SK-N-SH (cell line): ENCODE results near the gene TOP3B. TPM values are rescaled to one million over a fixed set of nuclear protein-coding genes. Genes with fewer than 3 reads are reported as not detected.
A peak's percentile ranks its signal among the peaks of the same experiment; 100 is the strongest.

Source experiments
- CTCF ChIA-PET: fragments of 300-600, 350-600 bp; formaldehyde crosslinking; extraction: SDS; loops from one replicate; lab custom pipeline; 2021; lab: Yijun Ruan, JAX
- POLR2A ChIA-PET: fragments of 350-600 bp; sonication (Branson Sonifier 250); formaldehyde crosslinking; extraction: SDS; loops from one replicate; lab custom pipeline; 2020; ENCODE audit warnings: antibody characterized with exemption, inconsistent platforms; lab: Yijun Ruan, JAX
- DNase-seq: peaks from one replicate; pipeline ENCODE4 v3.0.0; 2012
- H2AFZ ChIP-seq: fragments of 200-600 bp; sonication (generic); 2 replicates; pipeline ENCODE4 v1.8.1; 2016; ENCODE audit warnings: antibody characterized with exemption, mild to moderate bottlenecking, low read depth
- H3F3A ChIP-seq: fragments of 200-600 bp; sonication (generic); replicated peaks from 2 replicates; pipeline ENCODE3; 2016; ENCODE audit warnings: antibody characterized with exemption, mild to moderate bottlenecking; ENCODE audit not compliant: insufficient read depth
- H3K27ac ChIP-seq, 2 experiments: fragments of 200-500 bp in 1 of 2; fragments of 200-600 bp in 1 of 2; sonication (Bioruptor generic) in 1 of 2; sonication (generic), shearing (Covaris generic) in 1 of 2; 2 replicates each; pipeline versions ENCODE4 v1.5.1 to v1.6.1; 2014 to 2016; ENCODE audit warnings: low read depth in 2 of 2, inconsistent platforms in 1 of 2, low read length in 1 of 2, mild to moderate bottlenecking in 1 of 2, mixed read lengths in 1 of 2
- H3K27me3 ChIP-seq: fragments of 200-600 bp; sonication (generic), shearing (Covaris generic); 2 replicates; pipeline ENCODE4 v1.6.1; 2016; ENCODE audit warnings: mixed run types; ENCODE audit not compliant: insufficient read depth
- H3K36me3 ChIP-seq, 2 experiments: fragments of 200-500 bp in 1 of 2; fragments of 200-600 bp in 1 of 2; sonication (Bioruptor generic) in 1 of 2; sonication (generic) in 1 of 2; replicated peaks in 1 of 2; 2 replicates each; pipeline versions ENCODE3 to v1.5.1; 2014 to 2016; ENCODE audit warnings: low read length in 1 of 2, mild to moderate bottlenecking in 1 of 2; ENCODE audit not compliant: insufficient read depth in 2 of 2, control insufficient read depth in 1 of 2
- H3K4me1 ChIP-seq, 2 experiments: fragments of 200-500 bp in 1 of 2; fragments of 200-600 bp in 1 of 2; sonication (Bioruptor generic) in 1 of 2; sonication (generic), shearing (Covaris generic) in 1 of 2; 2 replicates each; pipeline versions ENCODE4 v1.5.1 to v1.6.1; 2014 to 2016; ENCODE audit warnings: low read depth in 1 of 2, low read length in 1 of 2, mixed run types in 1 of 2; ENCODE audit not compliant: insufficient read depth in 2 of 2, control insufficient read depth in 1 of 2
- H3K4me2 ChIP-seq: fragments of 200-600 bp; sonication (generic), shearing (Covaris generic); 2 replicates; pipeline ENCODE4 v1.6.1; 2017; ENCODE audit warnings: mixed run types
- H3K4me3 ChIP-seq, 2 experiments: fragments of 200-500 bp in 1 of 2; fragments of 200-600 bp in 1 of 2; sonication (Bioruptor generic) in 1 of 2; sonication (generic), shearing (Covaris generic) in 1 of 2; 2 replicates each; pipeline versions ENCODE4 v1.5.1 to v1.8.1; 2014 to 2016; ENCODE audit warnings: low read depth in 2 of 2, inconsistent platforms in 1 of 2, low read length in 1 of 2, mild to moderate bottlenecking in 1 of 2, mixed read lengths in 1 of 2, moderate library complexity in 1 of 2
- H3K79me2 ChIP-seq: fragments of 200-600 bp; sonication (generic); 2 replicates; pipeline ENCODE4 v1.8.1; 2017; ENCODE audit warnings: mild to moderate bottlenecking; ENCODE audit not compliant: insufficient read depth
- H3K9ac ChIP-seq: fragments of 200-600 bp; sonication (generic); 2 replicates; pipeline ENCODE4 v1.6.1; 2017; ENCODE audit warnings: mixed run types
- H3K9me2 ChIP-seq: fragments of 200-600 bp; sonication (generic); 2 replicates; pipeline ENCODE4 v1.6.1; 2017; ENCODE audit warnings: mixed run types
- H3K9me3 ChIP-seq: fragments of 200-600 bp; sonication (generic); 2 replicates; pipeline ENCODE4 v1.6.1; 2017; ENCODE audit warnings: mixed run types, mild to moderate bottlenecking, moderate library complexity
- H4K20me1 ChIP-seq: fragments of 200-600 bp; sonication (generic); 2 replicates; pipeline ENCODE4 v1.6.1; 2017; ENCODE audit warnings: mild to moderate bottlenecking, mixed run types; ENCODE audit not compliant: insufficient read depth
- EZH2phosphoT487 ChIP-seq: fragments of 200-600 bp; sonication (generic); IDR thresholded peaks from 2 replicates; pipeline ENCODE4 v1.6.1; 2017; ENCODE audit warnings: low read depth, mixed run types, mild to moderate bottlenecking, antibody characterized with exemption, moderate library complexity, borderline replicate concordance
- FOXJ3 ChIP-seq: sonication (generic); formaldehyde crosslinking; IDR thresholded peaks from 2 replicates; pipeline ENCODE4 v1.5.1; 2020; ENCODE audit warnings: mild to moderate bottlenecking, missing genetic modification reagents
- GABPA ChIP-seq: IDR thresholded peaks from 2 replicates; pipeline ENCODE4 v1.4.0; 2012; ENCODE audit warnings: low read depth, mild to moderate bottlenecking
- JUND ChIP-seq: IDR thresholded peaks from 2 replicates; pipeline ENCODE4 v1.4.0; 2012
- NFIC ChIP-seq: IDR thresholded peaks from 2 replicates; pipeline ENCODE4 v1.4.0; 2012; ENCODE audit warnings: borderline replicate concordance
- NRF1 ChIP-seq: IDR thresholded peaks from 2 replicates; pipeline ENCODE4 v1.6.1; 2012; ENCODE audit warnings: low read depth, mild to moderate bottlenecking, low read length
- POLR2AphosphoS5 ChIP-seq: IDR thresholded peaks from 2 replicates; pipeline ENCODE4 v1.6.1; 2012; ENCODE audit warnings: low read depth, low read length
- RAD21 ChIP-seq: IDR thresholded peaks from 2 replicates; pipeline ENCODE4 v1.6.1; 2012; ENCODE audit warnings: mild to moderate bottlenecking, low read length
- RCOR1 ChIP-seq: fragments of 150-350 bp; IDR thresholded peaks from 2 replicates; pipeline ENCODE4 v1.6.1; 2017; ENCODE audit warnings: antibody characterized with exemption, low read length
- SIN3A ChIP-seq: IDR thresholded peaks from 2 replicates; pipeline ENCODE4 v1.6.1; 2012; ENCODE audit warnings: low read depth, mild to moderate bottlenecking, low read length, moderate library complexity, borderline replicate concordance
- SMC3 ChIP-seq: IDR thresholded peaks from 2 replicates; pipeline ENCODE4 v1.6.1; 2012; ENCODE audit warnings: low read depth, low read length, improper control_type of control experiment
- TAF1 ChIP-seq: IDR thresholded peaks from 2 replicates; pipeline ENCODE4 v1.6.1; 2012; ENCODE audit warnings: low read depth, mild to moderate bottlenecking, low read length, moderate library complexity, borderline replicate concordance
- TCF12 ChIP-seq: IDR thresholded peaks from 2 replicates; pipeline ENCODE4 v1.4.0; 2012
- WGBS: methylation state at CpG from one replicate; pipeline ENCODE4 v1.1.6; 2017; ENCODE audit warnings: low lambda C conversion rate; 5-methylcytosine and 5-hydroxymethylcytosine counted together
- polyA plus RNA-seq, 3 experiments: library from polyadenylated mRNA; depleted of rRNA; stranded (reverse); fragments of >200 nt; gene quantifications; 2 replicates each; pipeline ENCODE4 v1.2.3, GENCODE V29; 2012
- TF ChIP-seq, protein P1 (sequence below): IDR thresholded peaks from 2 replicates; pipeline ENCODE4 v1.6.1; 2012; ENCODE audit warnings: mild to moderate bottlenecking, low read depth, low read length, moderate library complexity
- TF ChIP-seq, protein P2 (sequence below): IDR thresholded peaks from 2 replicates; pipeline ENCODE4 v1.4.0; 2012; ENCODE audit warnings: low read depth
- TF ChIP-seq, protein P3 (sequence below): IDR thresholded peaks from 2 replicates; pipeline ENCODE4; 2012
- TF ChIP-seq, protein P4 (sequence below): IDR thresholded peaks from 2 replicates; pipeline ENCODE4 v1.4.0; 2012; ENCODE audit warnings: low read depth, borderline replicate concordance

The TOP3B gene
- polyA plus RNA-seq, 1 of the 3 experiments (the other 2 are of a cell fraction), result 14.4 TPM

DNA sequence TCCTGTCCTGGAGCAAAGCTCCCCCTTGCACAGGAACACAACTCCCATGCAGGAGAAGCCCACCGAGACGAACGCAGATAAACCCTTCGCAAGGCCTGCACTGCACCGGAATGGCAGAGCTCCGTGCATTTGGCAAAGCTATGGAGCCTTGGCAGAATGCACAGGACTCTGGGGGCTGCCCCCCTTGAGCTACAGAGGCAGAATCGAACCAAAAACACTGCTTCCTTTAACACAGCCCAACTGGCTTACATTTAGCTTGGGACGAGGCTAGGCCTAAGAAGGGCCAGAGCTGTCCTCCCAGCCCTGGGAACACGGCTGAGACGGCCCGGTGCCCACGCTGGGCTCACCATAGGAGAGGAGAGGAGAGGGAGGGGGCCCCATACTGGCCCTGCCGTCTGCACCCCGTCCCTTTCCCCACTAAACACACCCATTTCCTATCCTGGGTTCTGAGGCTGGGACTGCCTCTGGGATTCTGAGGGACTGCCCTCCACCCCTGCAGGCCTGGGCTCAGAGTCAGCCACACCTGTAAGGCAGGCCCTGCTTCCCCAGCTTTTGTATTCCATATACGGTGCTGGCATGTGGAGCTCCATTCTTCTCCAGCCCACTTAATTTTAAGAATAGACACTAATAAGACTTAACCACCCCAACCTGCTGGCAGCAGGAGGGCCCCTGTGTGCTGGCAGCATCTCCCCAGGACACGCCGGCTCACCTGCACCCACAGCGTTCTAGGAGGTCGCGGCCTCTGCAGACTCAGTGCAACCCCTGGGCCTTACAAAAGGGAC lies 62.9 kb downstream of the TOP3B start:
- Histone ChIP-seq H3K9ac (no peak overlapping the region), H3K4me1 (peaks cover 0 to 16% of the 10 kb centered on the region in 2 experiments; a peak in 1 of 4 replicates), H3K9me2 (no peaks in the 10 kb centered on the region), H3K9me3 (no peaks in the 10 kb centered on the region), H3K79me2 (no peaks in the 10 kb centered on the region), H3K27me3 (no peaks in the 10 kb centered on the region), H3K36me3 (peaks cover 0 to 8% of the 10 kb centered on the region in 2 experiments), H2AFZ (no peak overlapping the region), H3F3A (no peaks in the 10 kb centered on the region), H3K4me3 (no peak overlapping the region), H4K20me1 (no peaks in the 10 kb centered on the region), H3K27ac (no peak overlapping the region), H3K4me2 (no peak overlapping the region)
- ChIA-PET POLR2A (no interaction called here), CTCF (interaction anchor here (1.6 to 15.9 kb wide), 2 partner anchors 18 to 33 kb away, joined by 4 to 145 read pairs; partner anchors contain the start of gene PPM1F)
- 93% methylated on average over 9 of the region's 20 CpGs for WGBS
- TF ChIP-seq NFIC (no peak), FOXJ3 (CRISPR knock-in tag) (no peak), POLR2AphosphoS5 (no peak), TCF12 (no peak), EZH2phosphoT487 (no peak), JUND (no peak), RAD21 (no peak), RCOR1 (no peak), SMC3 (no peak), TAF1 (no peak), GABPA (no peak), SIN3A (no peak), NRF1 (no peak)
- TF ChIP-seq, protein P1, sequence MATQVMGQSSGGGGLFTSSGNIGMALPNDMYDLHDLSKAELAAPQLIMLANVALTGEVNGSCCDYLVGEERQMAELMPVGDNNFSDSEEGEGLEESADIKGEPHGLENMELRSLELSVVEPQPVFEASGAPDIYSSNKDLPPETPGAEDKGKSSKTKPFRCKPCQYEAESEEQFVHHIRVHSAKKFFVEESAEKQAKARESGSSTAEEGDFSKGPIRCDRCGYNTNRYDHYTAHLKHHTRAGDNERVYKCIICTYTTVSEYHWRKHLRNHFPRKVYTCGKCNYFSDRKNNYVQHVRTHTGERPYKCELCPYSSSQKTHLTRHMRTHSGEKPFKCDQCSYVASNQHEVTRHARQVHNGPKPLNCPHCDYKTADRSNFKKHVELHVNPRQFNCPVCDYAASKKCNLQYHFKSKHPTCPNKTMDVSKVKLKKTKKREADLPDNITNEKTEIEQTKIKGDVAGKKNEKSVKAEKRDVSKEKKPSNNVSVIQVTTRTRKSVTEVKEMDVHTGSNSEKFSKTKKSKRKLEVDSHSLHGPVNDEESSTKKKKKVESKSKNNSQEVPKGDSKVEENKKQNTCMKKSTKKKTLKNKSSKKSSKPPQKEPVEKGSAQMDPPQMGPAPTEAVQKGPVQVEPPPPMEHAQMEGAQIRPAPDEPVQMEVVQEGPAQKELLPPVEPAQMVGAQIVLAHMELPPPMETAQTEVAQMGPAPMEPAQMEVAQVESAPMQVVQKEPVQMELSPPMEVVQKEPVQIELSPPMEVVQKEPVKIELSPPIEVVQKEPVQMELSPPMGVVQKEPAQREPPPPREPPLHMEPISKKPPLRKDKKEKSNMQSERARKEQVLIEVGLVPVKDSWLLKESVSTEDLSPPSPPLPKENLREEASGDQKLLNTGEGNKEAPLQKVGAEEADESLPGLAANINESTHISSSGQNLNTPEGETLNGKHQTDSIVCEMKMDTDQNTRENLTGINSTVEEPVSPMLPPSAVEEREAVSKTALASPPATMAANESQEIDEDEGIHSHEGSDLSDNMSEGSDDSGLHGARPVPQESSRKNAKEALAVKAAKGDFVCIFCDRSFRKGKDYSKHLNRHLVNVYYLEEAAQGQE, result no peak
- TF ChIP-seq, protein P2, sequence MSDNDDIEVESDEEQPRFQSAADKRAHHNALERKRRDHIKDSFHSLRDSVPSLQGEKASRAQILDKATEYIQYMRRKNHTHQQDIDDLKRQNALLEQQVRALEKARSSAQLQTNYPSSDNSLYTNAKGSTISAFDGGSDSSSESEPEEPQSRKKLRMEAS, result no peak
- TF ChIP-seq, protein P3, sequence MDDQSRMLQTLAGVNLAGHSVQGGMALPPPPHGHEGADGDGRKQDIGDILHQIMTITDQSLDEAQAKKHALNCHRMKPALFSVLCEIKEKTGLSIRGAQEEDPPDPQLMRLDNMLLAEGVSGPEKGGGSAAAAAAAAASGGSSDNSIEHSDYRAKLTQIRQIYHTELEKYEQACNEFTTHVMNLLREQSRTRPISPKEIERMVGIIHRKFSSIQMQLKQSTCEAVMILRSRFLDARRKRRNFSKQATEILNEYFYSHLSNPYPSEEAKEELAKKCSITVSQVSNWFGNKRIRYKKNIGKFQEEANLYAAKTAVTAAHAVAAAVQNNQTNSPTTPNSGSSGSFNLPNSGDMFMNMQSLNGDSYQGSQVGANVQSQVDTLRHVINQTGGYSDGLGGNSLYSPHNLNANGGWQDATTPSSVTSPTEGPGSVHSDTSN, result no peak
- TF ChIP-seq, protein P4, sequence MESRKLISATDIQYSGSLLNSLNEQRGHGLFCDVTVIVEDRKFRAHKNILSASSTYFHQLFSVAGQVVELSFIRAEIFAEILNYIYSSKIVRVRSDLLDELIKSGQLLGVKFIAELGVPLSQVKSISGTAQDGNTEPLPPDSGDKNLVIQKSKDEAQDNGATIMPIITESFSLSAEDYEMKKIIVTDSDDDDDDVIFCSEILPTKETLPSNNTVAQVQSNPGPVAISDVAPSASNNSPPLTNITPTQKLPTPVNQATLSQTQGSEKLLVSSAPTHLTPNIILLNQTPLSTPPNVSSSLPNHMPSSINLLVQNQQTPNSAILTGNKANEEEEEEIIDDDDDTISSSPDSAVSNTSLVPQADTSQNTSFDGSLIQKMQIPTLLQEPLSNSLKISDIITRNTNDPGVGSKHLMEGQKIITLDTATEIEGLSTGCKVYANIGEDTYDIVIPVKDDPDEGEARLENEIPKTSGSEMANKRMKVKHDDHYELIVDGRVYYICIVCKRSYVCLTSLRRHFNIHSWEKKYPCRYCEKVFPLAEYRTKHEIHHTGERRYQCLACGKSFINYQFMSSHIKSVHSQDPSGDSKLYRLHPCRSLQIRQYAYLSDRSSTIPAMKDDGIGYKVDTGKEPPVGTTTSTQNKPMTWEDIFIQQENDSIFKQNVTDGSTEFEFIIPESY, result no peak
- peak; percentile 11 for DNase-seq
